ENCODE data around the gene TSSK2. TPM values are rescaled to one million over a fixed set of nuclear protein-coding genes. Genes with fewer than 3 reads are reported as not detected.

The TSSK2 gene
- total RNA-seq, 1 donor, result not detected

GRCh38 chr22:19094393-19094997 is 36.6 kb upstream of the TSSK2 start:
- H3K4me3 ChIP-seq (ENCODE audit: insufficient read depth, low read length), result no peak overlapping the region
- H2AFZ ChIP-seq (ENCODE audit: low read length), result no peak overlapping the region
- peaks cover 39% of the 10 kb centered on the region for H4K20me1 ChIP-seq (ENCODE audit: insufficient read depth, low read length)
- no peak for DNase-seq (ENCODE audit: insufficient read length, low spot score, missing footprints)
- H3K79me2 ChIP-seq (ENCODE audit: insufficient read depth, low read length), result peaks cover 70% of the 10 kb centered on the region
- no peaks in the 10 kb centered on the region for H3K27me3 ChIP-seq (ENCODE audit: insufficient read depth, low read length)
- TF ChIP-seq, protein P1, sequence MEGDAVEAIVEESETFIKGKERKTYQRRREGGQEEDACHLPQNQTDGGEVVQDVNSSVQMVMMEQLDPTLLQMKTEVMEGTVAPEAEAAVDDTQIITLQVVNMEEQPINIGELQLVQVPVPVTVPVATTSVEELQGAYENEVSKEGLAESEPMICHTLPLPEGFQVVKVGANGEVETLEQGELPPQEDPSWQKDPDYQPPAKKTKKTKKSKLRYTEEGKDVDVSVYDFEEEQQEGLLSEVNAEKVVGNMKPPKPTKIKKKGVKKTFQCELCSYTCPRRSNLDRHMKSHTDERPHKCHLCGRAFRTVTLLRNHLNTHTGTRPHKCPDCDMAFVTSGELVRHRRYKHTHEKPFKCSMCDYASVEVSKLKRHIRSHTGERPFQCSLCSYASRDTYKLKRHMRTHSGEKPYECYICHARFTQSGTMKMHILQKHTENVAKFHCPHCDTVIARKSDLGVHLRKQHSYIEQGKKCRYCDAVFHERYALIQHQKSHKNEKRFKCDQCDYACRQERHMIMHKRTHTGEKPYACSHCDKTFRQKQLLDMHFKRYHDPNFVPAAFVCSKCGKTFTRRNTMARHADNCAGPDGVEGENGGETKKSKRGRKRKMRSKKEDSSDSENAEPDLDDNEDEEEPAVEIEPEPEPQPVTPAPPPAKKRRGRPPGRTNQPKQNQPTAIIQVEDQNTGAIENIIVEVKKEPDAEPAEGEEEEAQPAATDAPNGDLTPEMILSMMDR (IDR thresholded peaks at IDR 0.05; ENCODE audit: extremely low read depth, low read depth, low read length), result no peak
- H3K4me2 ChIP-seq (ENCODE audit: insufficient read depth, low read length), result no peak overlapping the region
- no peaks in the 10 kb centered on the region for H3K36me3 ChIP-seq (ENCODE audit: insufficient read depth, low read length)
- H3K9me3 ChIP-seq (ENCODE audit: low read depth, low read length), result no peaks in the 10 kb centered on the region
- no peaks in the 10 kb centered on the region for H3K4me1 ChIP-seq (ENCODE audit: insufficient read depth, low read length)
- no peak overlapping the region for H3K27ac ChIP-seq (ENCODE audit: low read depth, low read length)

- H3K27me3 ChIP-seq (ENCODE audit: insufficient read depth, low read length), result no peaks in the 10 kb centered on the region
Measured at GRCh38 chr22:19096555-19096954, 34.6 kb upstream of the TSSK2 start.

GRCh38 chr22:19097518-19097917 is 33.6 kb upstream of the TSSK2 start:
- Histone ChIP-seq H3K36me3 (ENCODE audit: insufficient read depth, low read length) (peaks cover 3% of the 10 kb centered on the region), H3K27me3 (ENCODE audit: insufficient read depth, low read length) (no peaks in the 10 kb centered on the region), H3K79me2 (ENCODE audit: insufficient read depth, low read length) (peaks cover 79% of the 10 kb centered on the region), H2AFZ (ENCODE audit: low read length) (no peak overlapping the region), H4K20me1 (ENCODE audit: insufficient read depth, low read length) (peaks cover 38% of the 10 kb centered on the region), H3K9me3 (ENCODE audit: low read depth, low read length) (no peaks in the 10 kb centered on the region), H3K4me1 (ENCODE audit: insufficient read depth, low read length) (no peaks in the 10 kb centered on the region), H3K27ac (ENCODE audit: low read depth, low read length) (no peak overlapping the region), H3K4me2 (ENCODE audit: insufficient read depth, low read length) (no peak overlapping the region), H3K4me3 (ENCODE audit: insufficient read depth, low read length) (no peak overlapping the region)
- TF ChIP-seq, protein P1 (IDR thresholded peaks at IDR 0.05; ENCODE audit: extremely low read depth, low read depth, low read length), result no peak
- no peak for DNase-seq (ENCODE audit: insufficient read length, low spot score, missing footprints)

More at GRCh38 chr22:19096555-19096954, 34.6 kb upstream of the TSSK2 start:
- Histone ChIP-seq H3K4me1 (ENCODE audit: insufficient read depth, low read length) (no peaks in the 10 kb centered on the region), H3K4me2 (ENCODE audit: insufficient read depth, low read length) (no peak overlapping the region), H4K20me1 (ENCODE audit: insufficient read depth, low read length) (peaks cover 41% of the 10 kb centered on the region), H3K79me2 (ENCODE audit: insufficient read depth, low read length) (peaks cover 73% of the 10 kb centered on the region), H3K4me3 (ENCODE audit: insufficient read depth, low read length) (no peak overlapping the region), H3K36me3 (ENCODE audit: insufficient read depth, low read length) (peaks cover 3% of the 10 kb centered on the region), H2AFZ (ENCODE audit: low read length) (no peak overlapping the region), H3K9me3 (ENCODE audit: low read depth, low read length) (no peaks in the 10 kb centered on the region), H3K27ac (ENCODE audit: low read depth, low read length) (no peak overlapping the region)
- DNase-seq (ENCODE audit: insufficient read length, low spot score, missing footprints), result no peak
- TF ChIP-seq, protein P1 (IDR thresholded peaks at IDR 0.05; ENCODE audit: extremely low read depth, low read depth, low read length), result no peak

DNA sequence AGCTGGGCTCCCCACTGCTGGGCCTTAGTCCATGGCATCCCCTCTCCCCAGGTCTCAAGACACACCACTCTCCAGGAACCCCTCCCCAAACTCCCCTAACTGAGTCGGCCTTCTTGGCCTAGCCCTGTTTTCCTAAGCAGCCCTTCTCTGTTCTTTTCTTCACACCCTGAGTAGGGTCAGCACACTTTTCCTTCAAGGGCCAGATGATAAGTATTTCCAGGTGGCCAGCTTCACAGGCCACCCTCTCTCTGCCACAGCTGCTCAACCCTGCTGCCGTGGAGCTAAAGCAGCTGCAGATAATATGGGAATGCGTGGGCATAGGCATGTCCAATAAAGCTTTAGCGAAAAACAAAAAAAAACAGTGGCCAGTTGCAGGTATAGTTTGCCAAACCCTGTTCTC is 33.0 kb upstream of the TSSK2 start:
- no peak for DNase-seq (ENCODE audit: insufficient read length, low spot score, missing footprints)

More for the DNA sequence above, 33.0 kb upstream of the TSSK2 start:
- H2AFZ ChIP-seq (ENCODE audit: low read length), result no peak overlapping the region
- TF ChIP-seq, protein P1 (IDR thresholded peaks at IDR 0.05; ENCODE audit: extremely low read depth, low read depth, low read length), result no peak
- no peak overlapping the region for H3K27ac ChIP-seq (ENCODE audit: low read depth, low read length)
- H3K4me3 ChIP-seq (ENCODE audit: insufficient read depth, low read length), result no peak overlapping the region
- H3K4me1 ChIP-seq (ENCODE audit: insufficient read depth, low read length), result no peaks in the 10 kb centered on the region
- H3K36me3 ChIP-seq (ENCODE audit: insufficient read depth, low read length), result peaks cover 3% of the 10 kb centered on the region
- peaks cover 44% of the 10 kb centered on the region for H4K20me1 ChIP-seq (ENCODE audit: insufficient read depth, low read length)
- no peak overlapping the region for H3K4me2 ChIP-seq (ENCODE audit: insufficient read depth, low read length)
- H3K27me3 ChIP-seq (ENCODE audit: insufficient read depth, low read length), result no peaks in the 10 kb centered on the region
- no peaks in the 10 kb centered on the region for H3K9me3 ChIP-seq (ENCODE audit: low read depth, low read length)
- H3K79me2 ChIP-seq (ENCODE audit: insufficient read depth, low read length), result peaks cover 81% of the 10 kb centered on the region

Measured in osteoblast (primary cell).